AG08396 (cell line): ENCODE data around the gene DNAJB5.
A peak's percentile ranks its signal among the peaks of the same experiment; 100 is the strongest.

Experiments used
- DNase-seq: peaks from one replicate; pipeline ENCODE4 v3.0.0; 2012; ENCODE audit warnings: low spot score, mixed read lengths

The DNAJB5 gene

DNA sequence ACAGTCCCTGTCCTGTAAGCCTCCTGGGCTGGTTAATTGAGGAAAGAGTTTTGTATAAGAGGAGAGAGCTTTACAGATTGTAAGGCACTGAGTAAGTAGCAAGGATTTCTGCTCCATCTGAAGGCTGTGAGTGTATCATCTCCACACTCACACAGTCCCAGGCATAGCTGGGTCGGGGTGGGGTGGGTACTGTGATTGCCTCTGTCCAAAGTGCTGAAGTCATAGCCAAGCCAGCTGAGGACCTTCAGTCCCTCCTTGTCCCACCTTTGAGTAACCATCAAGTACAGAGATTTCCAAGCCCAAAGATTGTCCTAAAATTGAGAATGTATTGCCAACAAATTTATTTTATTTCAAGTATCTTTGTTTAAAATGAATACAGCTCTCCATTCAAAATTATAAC, 5.5 kb upstream of the DNAJB5 start:
- DNase-seq: no peak

DNA sequence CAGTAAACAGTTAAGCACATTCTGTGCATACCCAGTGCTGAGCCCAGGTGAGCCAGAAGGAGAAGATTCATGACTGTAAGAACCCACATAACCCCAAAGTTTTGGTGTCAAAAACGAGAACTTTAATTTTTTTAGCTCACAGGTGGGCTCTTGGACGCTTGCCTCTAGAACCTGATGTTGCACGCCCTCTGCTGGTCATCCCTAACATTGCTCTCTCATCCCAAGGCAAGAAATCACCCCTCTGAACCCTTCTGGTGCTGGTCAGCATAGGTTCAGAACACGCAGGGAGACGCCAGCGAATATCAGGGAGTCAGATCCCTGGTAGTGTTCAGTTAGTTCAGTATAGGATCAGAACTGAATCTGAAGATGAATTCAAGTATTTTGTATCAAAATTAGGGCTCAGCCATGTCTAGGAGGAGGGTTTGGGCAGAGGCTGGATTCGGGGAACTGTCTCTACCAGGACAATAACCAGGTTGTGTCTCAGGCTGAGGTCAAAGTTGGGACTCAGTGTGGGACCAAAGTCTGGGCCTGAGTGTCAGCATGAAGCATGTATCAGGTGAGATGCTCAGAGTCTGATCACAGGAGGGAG, 4.1 kb upstream of the DNAJB5 start:
- DNase-seq: peak; percentile 42

DNA sequence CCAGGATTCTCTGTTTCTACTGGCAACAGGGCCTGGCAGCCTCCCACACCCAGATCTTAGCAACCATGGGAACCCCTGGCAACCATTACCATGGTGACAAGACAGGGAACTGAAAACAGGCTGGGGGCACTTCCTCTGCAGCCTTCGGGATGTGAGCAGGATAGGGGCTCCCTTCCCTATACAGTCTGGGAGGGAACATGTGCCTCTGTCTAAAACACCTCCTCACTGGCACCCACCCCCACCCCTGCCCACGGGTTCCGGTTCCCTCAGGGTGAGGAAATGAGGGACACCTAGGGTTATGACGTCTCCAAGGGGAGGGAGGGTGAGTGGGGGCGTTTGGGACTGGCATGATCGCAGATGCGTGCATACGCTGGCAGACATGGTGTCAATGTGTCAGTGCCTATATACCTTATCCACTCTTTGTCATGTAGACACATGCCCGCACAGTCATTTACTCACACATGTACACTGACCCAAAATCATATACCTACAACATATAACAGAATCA, 3.0 kb upstream of the DNAJB5 start:
- no peak for DNase-seq

DNA sequence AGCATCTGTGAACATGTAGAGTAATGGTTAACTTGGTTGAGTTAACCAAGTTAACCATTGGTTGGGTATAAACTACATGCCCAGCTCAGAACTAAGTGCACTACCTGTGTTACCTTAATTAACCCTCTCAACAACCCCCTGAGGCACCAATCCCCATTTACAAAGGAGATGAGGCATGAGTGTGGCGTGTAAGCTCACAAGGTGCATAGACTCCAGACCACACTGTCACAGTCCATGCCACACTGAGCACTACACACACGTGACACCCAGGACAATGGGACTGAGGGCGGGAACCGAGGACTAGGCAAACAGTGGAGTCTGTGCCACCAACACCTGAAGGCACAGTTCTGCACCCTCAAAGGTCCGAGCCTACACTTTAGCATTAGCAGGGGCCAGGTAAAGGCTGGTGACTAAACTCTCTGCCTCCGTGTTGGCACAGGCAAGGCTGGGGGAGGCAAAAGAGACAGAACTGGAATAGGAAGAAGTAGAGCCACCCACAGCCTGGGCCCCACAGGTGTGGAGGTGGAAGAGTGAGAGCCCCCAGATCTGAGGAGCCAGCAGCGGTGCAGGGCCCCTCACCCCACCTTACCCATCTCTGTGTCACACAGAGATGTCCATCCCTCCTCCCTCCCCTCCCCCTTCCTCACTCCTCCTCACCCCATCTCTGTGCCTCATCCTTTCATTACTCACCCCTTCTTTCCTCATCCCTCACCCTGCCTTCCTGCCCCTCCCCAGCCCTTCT, 2.2 kb upstream of the DNAJB5 start:
- DNase-seq: no peak

DNA sequence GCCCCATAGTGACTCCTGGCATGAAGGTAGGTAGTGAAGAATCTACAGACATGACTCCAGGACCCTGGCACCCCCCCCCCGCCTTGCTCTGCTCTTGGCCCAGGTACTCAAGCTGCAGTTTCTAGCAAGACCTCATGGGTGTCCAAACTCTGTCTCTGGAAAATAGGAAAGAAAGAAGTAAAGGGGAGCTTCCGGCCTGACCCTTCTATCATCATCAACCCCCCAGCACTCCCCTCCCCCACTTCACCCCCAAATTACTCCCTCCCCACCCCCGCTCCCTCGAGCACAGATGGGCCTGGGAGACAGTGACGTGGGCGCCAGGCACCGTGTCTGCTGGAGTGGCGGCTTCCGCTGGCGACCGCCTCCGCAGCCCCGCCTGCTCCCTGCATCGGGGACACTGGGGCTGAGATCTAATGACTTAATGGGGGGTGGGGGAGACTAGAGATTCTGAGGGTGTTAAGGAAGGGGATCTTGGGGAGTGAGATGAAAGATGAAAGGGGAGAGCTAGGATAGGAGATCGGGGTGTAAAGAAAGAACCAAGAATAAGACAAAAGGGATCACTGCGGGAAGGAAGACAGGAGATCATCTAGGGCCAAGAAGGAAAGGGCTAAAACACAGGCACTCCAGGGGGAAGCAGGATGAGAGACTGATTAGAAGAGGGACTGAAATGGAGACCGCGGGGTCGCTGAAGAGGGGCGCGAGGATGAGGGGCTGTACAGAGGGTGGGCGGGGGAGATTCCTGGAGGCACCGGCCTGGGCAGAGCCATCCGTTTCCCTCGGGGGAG, 1.1 kb upstream of the DNAJB5 start:
- DNase-seq: no peak

DNA sequence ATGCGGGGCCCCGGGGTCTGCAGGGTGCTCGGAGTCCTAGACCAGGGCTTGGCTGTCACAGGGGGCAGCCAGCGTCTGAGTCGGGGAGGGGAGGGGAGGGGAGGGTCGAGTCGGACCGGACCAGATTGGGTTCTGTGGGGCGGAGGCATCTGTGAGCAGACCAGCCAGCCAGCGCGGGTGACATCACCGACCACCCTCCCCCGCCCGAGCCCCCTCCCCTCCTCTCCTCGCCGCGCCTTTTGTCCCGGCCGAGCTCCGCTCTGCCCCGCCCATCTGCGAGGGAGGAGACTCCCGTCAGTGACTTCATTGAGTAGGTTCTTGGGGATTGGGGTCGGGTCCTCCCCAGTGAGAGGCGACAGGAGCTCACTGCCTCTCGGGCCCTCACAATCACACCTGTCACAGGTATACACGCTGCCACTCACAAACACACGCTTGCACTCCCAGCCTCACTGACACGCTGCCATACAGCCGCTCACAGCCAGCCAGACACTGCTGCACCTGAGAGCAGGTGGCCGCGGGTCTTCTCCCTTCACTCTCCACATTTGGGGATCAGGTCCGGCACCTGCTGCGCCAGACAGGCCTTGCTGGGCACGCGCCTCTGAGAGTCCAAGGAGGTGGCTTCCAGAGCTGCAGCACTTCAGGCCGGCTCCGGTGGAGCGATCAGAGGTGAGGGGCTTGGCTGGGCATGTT, 546 bp downstream of the DNAJB5 start:
- DNase-seq: peak; percentile 62

DNA sequence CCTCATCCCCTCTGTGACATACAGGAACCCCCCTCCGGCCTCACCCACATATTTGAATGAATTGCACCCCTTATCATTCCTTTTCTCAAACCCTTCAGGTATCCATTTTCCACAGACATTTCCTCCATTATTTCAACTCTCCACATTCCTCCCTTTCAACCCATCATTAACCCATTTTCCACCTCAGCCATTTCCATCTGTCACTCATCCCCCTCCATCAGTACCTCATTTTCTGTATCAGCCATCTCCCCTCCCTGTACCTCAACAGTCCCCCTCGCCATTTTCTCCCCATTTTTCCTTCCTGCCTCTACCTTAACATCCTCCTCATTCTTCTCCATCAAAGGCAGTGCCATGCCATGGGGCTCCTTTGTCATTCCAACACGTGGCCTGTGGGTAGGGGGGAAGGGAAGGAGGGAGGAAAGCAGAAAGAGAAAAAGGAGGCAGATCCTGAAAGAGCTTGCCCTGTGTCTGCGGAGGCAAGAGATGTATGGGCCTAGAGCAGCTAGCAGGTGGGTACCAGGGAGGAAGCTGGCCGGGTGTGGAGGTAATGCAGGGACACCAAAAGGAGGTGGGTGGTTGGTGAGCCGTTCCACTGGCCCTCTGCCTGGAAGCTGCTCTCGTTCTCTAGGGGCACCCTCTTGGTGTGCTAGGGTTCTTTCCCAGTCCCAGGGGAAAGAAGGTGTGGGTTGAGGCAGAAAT, 1.5 kb downstream of the DNAJB5 start:
- DNase-seq: no peak

DNA sequence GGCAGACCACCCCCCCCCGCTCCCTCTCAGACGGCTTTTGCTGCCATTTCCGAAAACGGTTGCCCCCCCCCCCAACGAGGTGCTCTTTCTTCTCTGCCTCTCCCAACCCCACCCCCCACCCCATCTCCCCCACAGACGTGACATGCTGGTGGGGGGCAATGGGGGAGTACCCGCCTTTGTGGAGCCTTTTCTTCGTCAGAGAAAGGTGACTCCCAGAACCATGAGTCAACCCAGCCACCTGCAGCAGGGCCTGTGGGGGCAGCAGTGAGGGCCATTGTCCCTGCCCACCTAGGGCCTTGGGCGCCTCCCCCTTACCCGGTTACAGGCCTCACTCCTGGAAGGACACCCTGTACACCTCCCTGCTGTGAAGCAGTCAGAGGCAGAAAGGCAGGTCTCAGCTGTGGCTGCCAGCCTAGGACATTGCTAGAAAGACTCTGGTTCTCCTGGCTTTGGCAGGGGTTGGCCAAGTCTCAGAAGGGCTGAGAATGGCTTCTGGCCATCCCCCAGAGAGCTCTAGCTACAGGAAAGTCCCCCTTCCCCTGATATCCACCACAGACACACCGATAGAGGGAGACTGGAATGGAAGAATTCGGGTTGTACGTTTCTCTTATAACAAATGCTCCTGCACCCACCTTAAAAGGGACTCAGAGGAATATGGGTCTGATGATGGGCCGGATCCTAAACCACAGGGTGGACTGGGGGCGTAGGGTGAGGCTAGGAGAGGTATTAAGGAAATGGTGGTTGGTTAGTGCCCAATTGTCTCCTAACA, 2.2 kb downstream of the DNAJB5 start:
- DNase-seq: no peak

DNA sequence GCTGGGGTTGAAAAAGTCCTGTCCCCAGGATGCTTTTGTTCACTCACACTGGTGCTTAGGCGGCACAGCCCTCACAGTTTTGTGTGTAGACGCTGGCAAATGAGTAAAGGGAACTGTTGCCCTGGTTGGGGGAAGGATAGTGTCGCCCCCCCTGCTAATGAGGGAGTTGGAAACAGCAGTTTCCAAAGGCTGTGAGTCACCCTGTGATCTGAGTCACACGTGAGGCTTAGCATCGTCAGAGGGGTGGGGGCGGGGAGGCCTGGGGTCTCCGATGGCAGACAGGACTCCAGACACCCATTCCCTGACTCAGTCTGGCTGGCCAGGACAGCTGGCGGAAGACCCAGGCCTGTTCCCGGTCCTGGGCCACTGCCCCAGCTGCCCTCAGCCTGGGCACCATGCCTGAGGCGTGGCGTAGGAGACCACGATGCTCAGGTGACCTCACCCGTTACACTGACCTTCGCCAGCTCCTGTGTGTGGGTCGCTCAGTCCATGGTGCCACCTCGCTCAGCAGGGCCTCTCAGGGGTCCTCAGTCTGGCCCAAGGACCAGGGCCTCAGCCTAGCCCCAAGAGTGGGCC, 2.9 kb downstream of the DNAJB5 start:
- DNase-seq: peak; percentile 74

DNA sequence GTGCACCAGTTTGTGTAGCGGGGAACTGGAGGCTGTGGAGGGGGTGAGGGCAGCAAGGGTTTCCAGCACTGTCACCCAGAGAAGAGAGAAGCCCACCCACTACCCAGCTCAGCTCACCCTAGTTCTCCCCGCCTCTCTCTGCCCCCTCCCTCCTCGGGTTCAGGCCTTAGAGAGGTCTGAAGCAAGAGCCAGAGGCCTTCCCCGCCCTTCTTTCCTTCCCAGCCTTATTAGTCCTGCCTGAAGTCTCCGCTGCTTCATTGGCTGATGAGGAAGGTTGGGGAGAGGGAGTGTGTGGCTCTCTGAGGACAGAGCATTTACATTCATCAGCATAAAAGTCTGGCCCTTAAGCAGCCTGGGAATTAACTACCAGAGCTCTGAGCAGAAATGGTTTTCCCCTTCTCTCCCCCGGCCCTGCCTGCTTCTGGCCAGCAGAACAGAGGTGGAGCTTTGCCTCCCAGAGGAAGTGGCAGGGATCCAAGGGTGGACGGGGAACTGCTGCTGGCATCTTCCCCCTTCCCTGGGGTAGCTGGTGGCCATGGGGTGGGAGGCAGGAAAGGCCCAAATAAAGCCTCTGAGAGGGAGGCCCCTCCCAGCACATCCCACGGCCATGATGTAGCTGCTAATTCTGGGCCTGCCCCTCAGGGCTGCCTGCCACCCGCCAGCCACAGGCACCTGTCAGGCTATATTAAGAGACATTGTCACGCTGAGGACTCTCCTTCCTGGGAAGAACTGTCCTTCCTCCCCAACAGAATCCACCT, 4.1 kb downstream of the DNAJB5 start:
- DNase-seq: no peak

DNA sequence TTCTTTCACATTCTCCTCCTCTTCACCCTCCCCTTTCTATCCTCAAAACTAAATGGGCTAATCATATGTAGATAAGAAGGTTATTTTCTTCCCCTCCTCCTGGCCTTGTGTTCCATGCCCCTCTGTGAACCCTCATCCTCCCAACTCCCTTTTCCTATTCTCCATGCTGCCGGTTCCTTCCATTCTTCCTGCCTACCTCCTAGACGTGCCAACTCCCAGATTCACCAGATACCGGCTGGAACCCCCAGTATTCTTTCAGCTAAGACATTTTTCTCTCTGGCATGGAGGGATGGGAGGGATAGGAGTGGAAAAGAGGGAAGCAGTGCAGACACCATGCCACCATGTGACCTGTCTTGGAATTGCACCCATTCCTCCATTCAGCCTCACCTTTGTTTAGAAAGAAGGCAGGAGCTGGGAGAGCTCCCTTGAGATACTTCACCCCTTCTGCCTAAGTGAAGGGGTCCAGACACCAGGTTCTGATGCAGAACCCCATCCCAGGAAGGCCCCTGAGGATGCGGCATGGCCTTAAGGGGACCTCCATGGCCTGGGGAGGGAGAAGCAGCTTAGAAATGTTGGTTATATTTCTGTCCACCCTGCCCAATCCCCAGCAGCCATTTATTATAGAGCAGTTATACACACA, 4.8 kb downstream of the DNAJB5 start:
- peak; percentile 55 for DNase-seq

DNA sequence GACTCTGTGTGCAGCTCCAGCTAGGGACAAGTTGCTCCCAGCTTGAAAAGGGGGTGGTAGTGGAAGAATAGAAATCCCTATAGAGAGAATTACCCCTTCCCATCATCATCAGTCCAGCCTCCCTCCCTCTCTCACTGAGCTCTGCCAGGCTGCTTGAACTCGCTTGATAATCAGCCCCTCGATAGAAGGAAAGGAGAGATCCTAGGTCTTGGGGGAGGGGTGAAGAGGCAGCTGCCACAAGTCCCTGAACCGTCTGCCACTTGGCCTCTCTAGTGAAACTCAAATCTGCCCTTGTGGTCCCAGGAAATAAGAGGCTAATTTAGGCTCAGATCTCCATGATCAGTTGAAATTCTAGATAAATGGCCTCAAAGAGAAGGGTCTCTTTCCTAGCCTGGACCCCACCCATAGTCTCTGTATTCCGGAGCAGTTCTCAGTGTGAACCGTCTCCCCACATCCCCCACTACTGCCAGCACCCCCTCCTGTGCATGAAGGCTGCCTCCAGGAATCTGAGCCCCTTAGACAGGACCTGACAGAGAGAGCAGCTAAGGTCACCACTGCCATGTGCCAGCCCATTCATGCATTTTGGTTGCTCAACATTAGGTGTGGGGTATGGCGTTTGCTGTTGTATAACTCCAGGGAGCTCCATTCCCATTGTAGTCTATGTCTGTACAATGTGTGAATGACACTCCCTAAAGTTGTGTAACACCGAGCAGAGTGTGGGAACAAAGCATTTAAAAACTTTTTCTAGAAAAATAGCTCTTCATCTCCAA, 5.5 kb downstream of the DNAJB5 start:
- no peak for DNase-seq

DNA sequence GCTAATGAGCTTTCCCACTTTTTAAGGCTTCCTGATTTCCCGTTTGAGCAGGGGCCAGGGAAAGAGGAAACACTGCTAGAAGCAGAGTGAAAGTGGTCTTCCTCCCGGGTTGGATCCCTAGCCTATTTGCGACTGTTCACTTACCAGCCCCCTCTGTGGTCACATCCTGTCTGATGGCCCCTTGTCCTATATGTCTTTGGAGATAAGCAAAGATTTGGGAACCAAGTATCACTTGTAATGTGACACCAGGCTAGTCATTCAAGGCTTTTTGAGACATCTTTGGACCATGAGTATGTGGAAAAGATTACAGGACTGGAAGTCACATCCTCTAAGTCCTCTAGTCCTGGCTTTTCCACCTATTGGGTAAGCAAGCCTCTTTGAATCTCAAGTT, 6.1 kb downstream of the DNAJB5 start:
- DNase-seq: peak; percentile 14

DNA sequence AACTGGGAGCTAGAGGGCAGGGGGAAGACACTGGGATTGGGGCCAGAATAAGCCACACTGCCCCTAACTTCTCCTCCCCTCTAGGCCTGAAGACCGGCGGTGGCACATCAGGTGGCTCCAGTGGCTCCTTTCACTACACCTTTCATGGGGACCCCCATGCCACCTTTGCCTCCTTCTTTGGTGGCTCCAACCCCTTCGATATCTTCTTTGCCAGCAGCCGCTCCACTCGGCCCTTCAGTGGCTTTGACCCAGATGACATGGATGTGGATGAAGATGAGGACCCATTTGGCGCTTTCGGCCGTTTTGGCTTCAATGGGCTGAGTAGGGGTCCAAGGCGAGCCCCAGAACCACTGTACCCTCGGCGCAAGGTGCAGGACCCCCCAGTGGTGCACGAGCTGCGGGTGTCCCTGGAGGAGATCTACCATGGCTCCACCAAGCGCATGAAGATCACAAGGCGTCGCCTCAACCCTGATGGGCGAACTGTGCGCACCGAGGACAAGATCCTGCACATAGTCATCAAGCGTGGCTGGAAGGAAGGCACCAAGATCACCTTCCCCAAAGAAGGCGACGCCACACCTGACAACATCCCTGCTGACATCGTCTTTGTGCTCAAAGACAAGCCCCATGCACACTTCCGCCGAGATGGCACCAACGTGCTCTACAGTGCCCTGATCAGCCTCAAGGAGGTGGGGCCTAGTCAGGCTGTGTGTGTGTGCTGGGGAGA, 6.8 kb downstream of the DNAJB5 start:
- peak; percentile 1 for DNase-seq

DNA sequence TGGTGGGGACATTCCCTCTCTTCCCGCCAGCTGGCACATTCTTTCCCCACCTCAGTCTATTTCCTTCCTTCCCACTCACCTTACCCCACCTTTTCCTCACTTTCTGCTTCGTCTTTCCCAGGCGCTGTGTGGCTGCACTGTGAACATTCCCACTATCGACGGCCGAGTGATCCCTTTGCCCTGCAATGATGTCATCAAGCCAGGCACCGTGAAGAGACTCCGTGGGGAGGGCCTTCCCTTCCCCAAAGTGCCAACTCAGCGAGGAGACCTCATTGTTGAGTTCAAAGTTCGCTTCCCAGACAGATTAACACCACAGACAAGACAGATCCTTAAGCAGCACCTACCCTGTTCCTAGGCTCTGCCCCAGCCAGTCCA, 7.3 kb downstream of the DNAJB5 start:
- DNase-seq: no peak

DNA sequence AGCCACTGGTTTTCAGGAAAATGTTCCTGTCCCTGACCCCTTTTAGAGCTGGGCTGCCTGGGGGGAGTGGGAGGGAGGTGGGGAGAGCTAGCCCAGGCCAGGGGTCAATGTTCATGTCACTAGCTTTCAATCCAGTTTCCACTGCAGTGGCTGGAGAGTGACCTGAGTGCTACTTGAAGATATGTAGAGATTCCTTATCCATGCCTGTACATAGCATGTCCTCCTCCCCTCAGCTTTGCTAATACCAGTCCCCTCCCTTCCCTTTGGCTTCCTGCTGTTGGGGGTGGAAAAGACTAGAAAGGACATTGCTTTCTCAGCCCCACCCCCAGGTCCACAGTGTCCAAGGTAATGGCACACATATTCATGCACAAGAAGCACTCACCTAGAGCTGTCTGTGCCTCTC, 7.8 kb downstream of the DNAJB5 start:
- peak; percentile 0 for DNase-seq

DNA sequence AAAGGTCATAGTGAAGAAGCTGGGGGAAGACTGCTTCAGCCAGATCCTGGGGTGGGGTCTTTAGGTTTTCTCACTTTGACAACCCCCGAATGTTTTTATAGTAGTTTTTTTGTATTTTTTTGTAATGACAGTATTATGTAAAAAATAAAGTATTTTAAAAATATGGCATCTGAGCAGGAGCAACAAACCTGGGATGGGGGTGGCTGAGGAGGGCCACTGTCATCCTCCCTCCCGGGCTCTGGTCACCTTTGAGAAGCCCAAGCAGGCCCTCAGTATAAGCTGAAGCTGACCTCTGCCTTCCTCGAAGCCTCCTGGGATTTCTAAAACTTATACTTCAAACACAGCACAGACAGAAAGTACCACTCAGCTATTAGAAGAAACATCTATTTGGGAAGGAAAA, 8.7 kb downstream of the DNAJB5 start:
- DNase-seq: no peak

DNA sequence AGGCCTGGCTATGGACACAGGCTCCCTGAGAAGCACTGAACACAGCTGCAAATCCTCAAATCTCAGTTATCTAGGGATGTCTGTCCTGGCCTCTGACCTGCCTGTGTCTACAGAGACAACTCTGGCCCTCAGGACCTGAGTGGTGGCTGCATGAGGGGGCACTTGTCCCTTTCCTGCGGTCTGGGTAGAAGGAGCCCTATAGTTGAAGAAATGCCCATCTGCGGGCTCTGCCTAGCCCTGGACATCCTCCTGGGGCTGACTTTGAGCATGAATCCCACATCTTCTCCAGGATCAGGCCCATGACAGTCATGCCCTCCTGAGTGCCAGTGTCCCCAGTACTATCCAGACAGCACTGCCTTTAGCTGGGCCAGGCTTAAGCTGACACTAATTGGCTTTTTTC, 10.0 kb downstream of the DNAJB5 start:
- DNase-seq: no peak
